Osteoblast (primary cell): ENCODE data around the gene DAPK1. TPM values are rescaled to one million over a fixed set of nuclear protein-coding genes. Genes with fewer than 3 reads are reported as not detected.

Source experiments
- DNase-seq: peaks from one replicate; pipeline ENCODE4 v3.0.0; 2011; ENCODE audit warnings: low spot score, mixed read lengths; ENCODE audit not compliant: insufficient read length; ENCODE audit errors: missing footprints
- H2AFZ ChIP-seq: 2 replicates; pipeline ENCODE4 v1.6.0; 2011; ENCODE audit warnings: mild to moderate bottlenecking, low read length
- H3K27ac ChIP-seq: 2 replicates; pipeline ENCODE4 v1.5.1; 2011; ENCODE audit warnings: mild to moderate bottlenecking, low read depth, low read length, moderate library complexity
- H3K27me3 ChIP-seq: 2 replicates; pipeline ENCODE4 v1.6.0; 2012; ENCODE audit warnings: mild to moderate bottlenecking, control low read depth, inconsistent platforms, low read length, moderate library complexity; ENCODE audit not compliant: insufficient read depth
- H3K36me3 ChIP-seq: 2 replicates; pipeline ENCODE4 v1.5.1; 2011; ENCODE audit warnings: mild to moderate bottlenecking, low read length, control low read depth, moderate library complexity; ENCODE audit not compliant: insufficient read depth
- H3K4me1 ChIP-seq: 2 replicates; pipeline ENCODE4 v1.5.1; 2011; ENCODE audit warnings: mild to moderate bottlenecking, low read length, control low read depth, moderate library complexity; ENCODE audit not compliant: insufficient read depth
- H3K4me2 ChIP-seq: 2 replicates; pipeline ENCODE4 v1.6.0; 2011; ENCODE audit warnings: mild to moderate bottlenecking, low read length; ENCODE audit not compliant: insufficient read depth
- H3K4me3 ChIP-seq: fragments of 200-600 bp; sonication (generic); 3 replicates; pipeline ENCODE4 v1.5.1; 2012; ENCODE audit warnings: mild to moderate bottlenecking, low read length, inconsistent platforms; ENCODE audit not compliant: insufficient read depth
- H3K79me2 ChIP-seq: 2 replicates; pipeline ENCODE4 v1.6.0; 2012; ENCODE audit warnings: mild to moderate bottlenecking, low read length, control low read depth, inconsistent platforms; ENCODE audit not compliant: insufficient read depth
- H3K9me3 ChIP-seq: 2 replicates; pipeline ENCODE4 v1.5.1; 2011; ENCODE audit warnings: low read depth, low read length, control low read depth
- H4K20me1 ChIP-seq: 2 replicates; pipeline ENCODE4 v1.6.0; 2012; ENCODE audit warnings: mild to moderate bottlenecking, low read length, control low read depth; ENCODE audit not compliant: insufficient read depth
- CTCF ChIP-seq: IDR thresholded peaks from 2 replicates; pipeline ENCODE4 v1.5.1; 2011; ENCODE audit warnings: mild to moderate bottlenecking, low read depth, low read length, moderate library complexity; ENCODE audit errors: extremely low read depth
- total RNA-seq: library from RNA; depleted of rRNA; stranded (reverse); fragments of >200 nt; gene quantifications from 2 replicates; pipeline ENCODE4 v1.2.3, GENCODE V29; 2012

DAPK1 gene
- total RNA-seq, 1 donor, result 55.4 TPM

- Histone ChIP-seq H3K27ac (no peak overlapping the region), H2AFZ (no peak overlapping the region), H3K27me3 (peaks cover 12% of the 10 kb centered on the region), H3K4me1 (peaks cover 9% of the 10 kb centered on the region), H3K4me2 (no peak overlapping the region), H3K4me3 (no peak overlapping the region), H3K79me2 (no peaks in the 10 kb centered on the region), H4K20me1 (no peaks in the 10 kb centered on the region), H3K36me3 (no peaks in the 10 kb centered on the region), H3K9me3 (no peaks in the 10 kb centered on the region)
- no peak for DNase-seq
- no peak for TF ChIP-seq CTCF
Observed at GRCh38 chr9:87518702-87519335, 21.2 kb downstream of the DAPK1 start.

GRCh38 chr9:87519461-87519860 is 21.8 kb downstream of the DAPK1 start:
- Histone ChIP-seq H4K20me1 (no peaks in the 10 kb centered on the region), H3K4me1 (peaks cover 9% of the 10 kb centered on the region), H3K4me2 (no peak overlapping the region), H2AFZ (no peak overlapping the region), H3K27me3 (peaks cover 12% of the 10 kb centered on the region), H3K4me3 (no peak overlapping the region), H3K27ac (no peak overlapping the region), H3K79me2 (no peaks in the 10 kb centered on the region), H3K9me3 (no peaks in the 10 kb centered on the region), H3K36me3 (no peaks in the 10 kb centered on the region)
- no peak for TF ChIP-seq CTCF
- DNase-seq, result no peak

- Histone ChIP-seq H3K4me3 (no peak overlapping the region), H3K27me3 (peaks cover 12% of the 10 kb centered on the region), H3K36me3 (no peaks in the 10 kb centered on the region), H3K4me1 (peaks cover 9% of the 10 kb centered on the region), H3K27ac (no peak overlapping the region), H3K79me2 (no peaks in the 10 kb centered on the region), H4K20me1 (no peaks in the 10 kb centered on the region), H3K9me3 (no peaks in the 10 kb centered on the region), H3K4me2 (no peak overlapping the region), H2AFZ (no peak overlapping the region)
- TF ChIP-seq CTCF, result no peak
- DNase-seq, result no peak
Observed at GRCh38 chr9:87520172-87520683, 22.6 kb downstream of the DAPK1 start.

GRCh38 chr9:87521834-87522233 is 24.2 kb downstream of the DAPK1 start:
- TF ChIP-seq CTCF, result no peak
- Histone ChIP-seq H4K20me1 (no peaks in the 10 kb centered on the region), H3K4me2 (no peak overlapping the region), H3K4me3 (no peak overlapping the region), H3K36me3 (no peaks in the 10 kb centered on the region), H3K4me1 (no peaks in the 10 kb centered on the region), H3K9me3 (no peaks in the 10 kb centered on the region), H3K27ac (no peak overlapping the region), H2AFZ (no peak overlapping the region), H3K79me2 (no peaks in the 10 kb centered on the region), H3K27me3 (peaks cover 12% of the 10 kb centered on the region)
- no peak for DNase-seq
